H1 (cell line): ENCODE results near the gene QRICH2. TPM values are rescaled to one million over a fixed set of nuclear protein-coding genes. Genes with fewer than 3 reads are reported as not detected.

Experiments used
- CTCF ChIA-PET: fragments of 300-600 bp; sonication (Branson Sonifier 250); formaldehyde crosslinking; loops from one replicate; lab custom pipeline; 2021; ENCODE audit not compliant: partially characterized antibody; lab: Charles Lee
- POLR2A ChIA-PET: fragments of 300-600 bp; sonication (Branson Sonifier 250); formaldehyde crosslinking; loops from one replicate; lab custom pipeline; 2021; ENCODE audit warnings: inconsistent platforms; ENCODE audit not compliant: partially characterized antibody; lab: Charles Lee
- DNase-seq, 2 experiments: peaks; one replicate each; pipeline versions ENCODE4 v3.0.0 to v3.0.0-alpha.2; 2010 to 2022; ENCODE audit warnings: low spot score in 2 of 2, low read depth in 1 of 2, mixed read lengths in 1 of 2
- FAIRE-seq: peaks from 2 replicates; lab custom pipeline; 2011; peaks lifted over from hg19 to GRCh38; lab: Jason Lieb, UNC
- H2AFZ ChIP-seq: 2 replicates; pipeline ENCODE4 v1.8.1; 2012; ENCODE audit warnings: low read length, inconsistent platforms
- H2AK5ac ChIP-seq: 2 replicates; pipeline ENCODE4 v1.6.1; 2013; ENCODE audit warnings: low read depth, low read length
- H2BK120ac ChIP-seq: replicated peaks from 2 replicates; pipeline ENCODE3; 2013; ENCODE audit warnings: low read depth, low read length, inconsistent platforms
- H2BK12ac ChIP-seq: 2 replicates; pipeline ENCODE4 v1.6.1; 2013; ENCODE audit warnings: low read depth, low read length
- H2BK15ac ChIP-seq: 2 replicates; pipeline ENCODE4 v1.6.1; 2013; ENCODE audit warnings: low read length
- H2BK20ac ChIP-seq: 2 replicates; pipeline ENCODE4 v1.6.1; 2013; ENCODE audit warnings: low read length
- H2BK5ac ChIP-seq: 2 replicates; pipeline ENCODE4 v1.6.1; 2013; ENCODE audit warnings: low read depth, low read length
- H3K14ac ChIP-seq: 2 replicates; pipeline ENCODE4 v1.6.1; 2013; ENCODE audit warnings: inconsistent platforms; ENCODE audit not compliant: insufficient read length
- H3K18ac ChIP-seq: 2 replicates; pipeline ENCODE4 v1.6.1; 2013; ENCODE audit warnings: low read length; ENCODE audit errors: extremely low read depth
- H3K23ac ChIP-seq: 2 replicates; pipeline ENCODE4 v1.6.1; 2013; ENCODE audit warnings: inconsistent platforms; ENCODE audit not compliant: insufficient read length
- H3K23me2 ChIP-seq: 2 replicates; pipeline ENCODE4 v1.6.1; 2013; ENCODE audit warnings: low read depth, low read length
- H3K27ac ChIP-seq: 2 replicates; pipeline ENCODE4 v1.6.1; 2011; ENCODE audit warnings: low read depth, low read length, inconsistent platforms
- H3K27me3 ChIP-seq, 4 experiments: replicated peaks in 1 of 4; 1 replicate in 1 of 4; 2 replicates in 3 of 4; pipeline versions ENCODE4 v1.6.1 to v1.8.1; 2011 to 2013; ENCODE audit warnings: low read length in 3 of 4, mild to moderate bottlenecking in 3 of 4, inconsistent platforms in 2 of 4, mixed read lengths in 2 of 4, moderate library complexity in 1 of 4; ENCODE audit not compliant: control insufficient read depth in 3 of 4, insufficient read depth in 3 of 4; ENCODE audit errors: extremely low read depth in 1 of 4
- H3K36me3 ChIP-seq, 4 experiments: 2 replicates each; pipeline versions ENCODE4 v1.6.1 to v1.8.1; 2011 to 2013; ENCODE audit warnings: mild to moderate bottlenecking in 4 of 4, low read length in 3 of 4, moderate library complexity in 2 of 4, control low read depth in 1 of 4, inconsistent platforms in 1 of 4; ENCODE audit not compliant: insufficient read depth in 4 of 4, control insufficient read depth in 2 of 4
- H3K4ac ChIP-seq: replicated peaks from 2 replicates; pipeline ENCODE3; 2013; ENCODE audit warnings: low read length, low read depth, mixed read lengths, inconsistent platforms; ENCODE audit not compliant: insufficient read length
- H3K4me1 ChIP-seq, 4 experiments: replicated peaks in 1 of 4; 1 replicate in 1 of 4; 2 replicates in 3 of 4; pipeline versions ENCODE4 v1.6.1 to v1.8.1; 2011 to 2013; ENCODE audit warnings: low read length in 3 of 4, inconsistent platforms in 2 of 4, mixed read lengths in 1 of 4; ENCODE audit not compliant: insufficient read depth in 4 of 4, control insufficient read depth in 3 of 4
- H3K4me2 ChIP-seq, 2 experiments: 2 replicates each; pipeline versions ENCODE4 v1.6.1 to v1.8.1; 2011 to 2013; ENCODE audit warnings: low read depth in 2 of 2, low read length in 2 of 2, control low read depth in 1 of 2, inconsistent platforms in 1 of 2, mild to moderate bottlenecking in 1 of 2; ENCODE audit not compliant: insufficient read depth in 1 of 2
- H3K4me3 ChIP-seq, 4 experiments: fragments of 200-600, 300-600 bp in 1 of 4; sonication (generic), shearing (Covaris generic), sonication (Bioruptor Twin) in 1 of 4; 2 replicates each; pipeline versions ENCODE4 v1.5.1 to v1.8.1; 2011 to 2016; ENCODE audit warnings: low read length in 4 of 4, low read depth in 3 of 4, control low read depth in 2 of 4, inconsistent platforms in 2 of 4, mild to moderate bottlenecking in 2 of 4, mixed read lengths in 1 of 4, moderate library complexity in 1 of 4; ENCODE audit not compliant: insufficient read depth in 2 of 4; ENCODE audit errors: extremely low read depth in 1 of 4
- H3K56ac ChIP-seq: replicated peaks from 2 replicates; pipeline ENCODE3; 2013; ENCODE audit warnings: low read depth, mild to moderate bottlenecking, mixed read lengths, low read length, inconsistent platforms; ENCODE audit not compliant: insufficient read length
- H3K79me1 ChIP-seq: 2 replicates; pipeline ENCODE4 v1.6.1; 2013; ENCODE audit warnings: low read depth, low read length, control low read depth
- H3K79me2 ChIP-seq, 2 experiments: 2 replicates each; pipeline versions ENCODE4 v1.6.1 to v1.8.1; 2012 to 2013; ENCODE audit warnings: low read length in 2 of 2, mild to moderate bottlenecking in 2 of 2, inconsistent platforms in 1 of 2; ENCODE audit not compliant: insufficient read depth in 2 of 2, control insufficient read depth in 1 of 2
- H3K9ac ChIP-seq, 4 experiments: replicated peaks in 1 of 4; 1 replicate in 1 of 4; 2 replicates in 3 of 4; pipeline versions ENCODE4 v1.6.1 to v1.8.1; 2011 to 2013; ENCODE audit warnings: low read depth in 3 of 4, low read length in 3 of 4, control low read depth in 2 of 4, mild to moderate bottlenecking in 2 of 4, moderate library complexity in 2 of 4, inconsistent platforms in 1 of 4; ENCODE audit errors: extremely low read depth in 1 of 4
- H3K9me3 ChIP-seq, 2 experiments: 2 replicates each; pipeline versions ENCODE4 v1.6.1 to v1.8.1; 2012 to 2013; ENCODE audit warnings: mild to moderate bottlenecking in 2 of 2, moderate library complexity in 2 of 2, control low read depth in 1 of 2, inconsistent platforms in 1 of 2, low read depth in 1 of 2, low read length in 1 of 2, mixed read lengths in 1 of 2; ENCODE audit not compliant: insufficient read depth in 2 of 2
- H4K20me1 ChIP-seq, 2 experiments: replicated peaks in 1 of 2; 2 replicates each; pipeline versions ENCODE3 to v1.8.1; 2011 to 2013; ENCODE audit warnings: inconsistent platforms in 2 of 2, low read length in 2 of 2, mild to moderate bottlenecking in 1 of 2; ENCODE audit not compliant: insufficient read depth in 2 of 2, control insufficient read depth in 1 of 2
- H4K5ac ChIP-seq: 2 replicates; pipeline ENCODE4 v1.6.1; 2013; ENCODE audit warnings: low read length, low read depth, mixed read lengths, inconsistent platforms; ENCODE audit not compliant: insufficient read length
- H4K8ac ChIP-seq: 2 replicates; pipeline ENCODE4 v1.8.0; 2013; ENCODE audit warnings: mild to moderate bottlenecking, moderate library complexity, low read length, inconsistent platforms; ENCODE audit not compliant: insufficient read depth; ENCODE audit errors: extremely low read depth
- H4K91ac ChIP-seq: replicated peaks from 2 replicates; pipeline ENCODE3; 2013; ENCODE audit warnings: low read length, mixed read lengths, inconsistent platforms; ENCODE audit not compliant: insufficient read length
- CBX5 ChIP-seq: fragments of 300-800, 300-1000 bp; sonication (generic); IDR thresholded peaks from 2 replicates; pipeline ENCODE4 v1.7.1; 2016; ENCODE audit warnings: antibody characterized with exemption, low read length, low read depth
- CHD1 ChIP-seq: IDR thresholded peaks from 2 replicates; pipeline ENCODE4 v1.6.1; 2012; ENCODE audit warnings: low read depth, low read length, improper control_type of control experiment
- CTBP2 ChIP-seq: IDR thresholded peaks from 2 replicates; pipeline ENCODE4 v1.7.0; 2011; ENCODE audit warnings: borderline replicate concordance, mild to moderate bottlenecking, moderate library complexity, mixed read lengths, low read length; ENCODE audit not compliant: insufficient read depth, insufficient read length
- EGR1 ChIP-seq: IDR thresholded peaks from 2 replicates; pipeline ENCODE4 v1.6.1; 2011; ENCODE audit warnings: low read depth, low read length, borderline replicate concordance
- HDAC2 ChIP-seq, 2 experiments: fragments of 300-600 bp in 1 of 2; sonication (generic) in 1 of 2; IDR thresholded peaks; 2 replicates each; pipeline ENCODE4 v1.6.1; 2011 to 2012; ENCODE audit warnings: low read depth in 2 of 2, low read length in 2 of 2, mild to moderate bottlenecking in 2 of 2, moderate library complexity in 2 of 2, borderline replicate concordance in 1 of 2, inconsistent platforms in 1 of 2
- JUN ChIP-seq: IDR thresholded peaks from 2 replicates; pipeline ENCODE4 v1.6.1; 2011; ENCODE audit warnings: low read depth, mild to moderate bottlenecking, improper control_type of control experiment, low read length
- KDM4A ChIP-seq: IDR thresholded peaks from one replicate; pipeline ENCODE4 v1.7.1; 2012; ENCODE audit warnings: low read depth, mild to moderate bottlenecking, moderate library complexity, low read length, inconsistent platforms; ENCODE audit not compliant: severe bottlenecking
- NRF1 ChIP-seq: IDR thresholded peaks from 2 replicates; pipeline ENCODE4 v1.6.1; 2011; ENCODE audit warnings: mild to moderate bottlenecking, low read depth, low read length, improper control_type of control experiment
- PHF8 ChIP-seq: fragments of 200-600 bp; sonication (generic); conservative IDR thresholded peaks from 2 replicates; pipeline ENCODE4 v1.7.1; 2012; ENCODE audit warnings: low read depth, mild to moderate bottlenecking, inconsistent platforms, low read length, moderate library complexity
- POLR2A ChIP-seq, 2 experiments: IDR thresholded peaks; 1 replicate in 1 of 2; 2 replicates in 1 of 2; pipeline ENCODE4 v1.6.1; 2011; ENCODE audit warnings: low read depth in 2 of 2, low read length in 2 of 2, mild to moderate bottlenecking in 2 of 2; ENCODE audit errors: control extremely low read depth in 1 of 2
- POLR2AphosphoS5 ChIP-seq: IDR thresholded peaks from 2 replicates; pipeline ENCODE4 v1.6.1; 2011; ENCODE audit warnings: low read depth, low read length
- RXRA ChIP-seq: IDR thresholded peaks from 2 replicates; pipeline ENCODE4 v1.6.1; 2011; ENCODE audit warnings: low read depth, mild to moderate bottlenecking, low read length, moderate library complexity; ENCODE audit not compliant: insufficient read depth
- SUZ12 ChIP-seq: fragments of 200-600 bp; sonication (generic); IDR thresholded peaks from 2 replicates; pipeline ENCODE4 v1.6.1; 2012; ENCODE audit warnings: mild to moderate bottlenecking, inconsistent platforms, low read length, moderate library complexity, mixed read lengths
- YY1 ChIP-seq: IDR thresholded peaks from 2 replicates; pipeline ENCODE4 v1.6.1; 2011; ENCODE audit warnings: low read depth, mild to moderate bottlenecking, low read length
- polyA plus RNA-seq, 7 experiments: library from polyadenylated mRNA; depleted of rRNA in 3 of 7; stranded (reverse) in 5 of 7; unstranded in 2 of 7; fragments of >200 nt in 5 of 7; fragments of 200-250 nt in 2 of 7; gene quantifications; 1 replicate in 5 of 7; 2 replicates in 1 of 7; 4 replicates in 1 of 7; pipeline versions ENCODE4 v1.2.1 to v1.2.3, GENCODE V29; 2011 to 2013; ENCODE audit warnings: missing spikeins in 2 of 7, mixed read lengths in 2 of 7
- total RNA-seq: library from RNA; stranded (reverse); fragmentation: NEBNext Ultra II Directional; extraction: Animal tissue kit (Norgen Biotek cat#: 25700); gene quantifications from 2 replicates; pipeline ENCODE4 v1.2.1, GENCODE V29; 2021
- TF ChIP-seq, protein P1 (sequence below): IDR thresholded peaks from 2 replicates; pipeline ENCODE4 v1.6.1; 2012; ENCODE audit warnings: inconsistent platforms

QRICH2 gene
- total and polyA plus RNA-seq, 2 of the 8 experiments (the other 6 are each of a cell fraction or from before 2014, with no cell fraction given) = 2.8 to 3.8 TPM

DNA sequence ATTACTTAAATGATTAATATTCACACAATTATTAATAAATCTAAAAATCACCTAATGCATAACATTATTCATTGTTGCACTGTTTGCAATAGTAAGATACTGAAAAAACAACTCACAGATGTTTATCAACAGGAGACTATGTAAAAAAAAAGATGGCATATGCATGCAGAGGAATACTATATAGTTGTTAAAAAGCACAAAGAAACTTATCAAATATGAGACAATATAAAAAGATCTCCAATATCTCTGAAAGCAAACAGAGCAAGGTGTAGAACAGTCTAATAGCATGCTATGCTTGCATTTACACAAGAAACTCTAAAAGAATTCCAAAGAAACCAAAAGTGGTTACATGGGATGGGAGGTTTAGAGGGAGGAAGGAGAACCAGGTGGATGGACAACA is 71.5 kb downstream of the QRICH2 start:
- Histone ChIP-seq H3K4me1 (peaks cover 0 to 6% (median 4%) of the 10 kb centered on the region in 4 experiments; a peak in 5 of 7 replicates), H2BK20ac (no peak overlapping the region), H3K27ac (no peak overlapping the region), H4K91ac (no peak overlapping the region), H3K79me1 (no peaks in the 10 kb centered on the region), H3K14ac (no peak overlapping the region), H2BK5ac (no peak overlapping the region), H3K4me2 (no peak overlapping the region), H4K5ac (no peak overlapping the region), H4K8ac (no peak overlapping the region), H3K27me3 (peaks cover 5 to 31% (median 21%) of the 10 kb centered on the region in 4 experiments), H3K9ac (no peak overlapping the region), H2BK12ac (no peak overlapping the region), H2BK120ac (no peak overlapping the region), H3K79me2 (0 out of 4 replicates have a peak, but pooled peaks cover 0 to 2% of the 10 kb centered on the region in 2 experiments), H3K9me3 (no peaks in the 10 kb centered on the region), H3K23me2 (peaks cover 11% of the 10 kb centered on the region), H3K18ac (no peak overlapping the region), H3K56ac (no peak overlapping the region), H3K4ac (no peak overlapping the region), H4K20me1 (no peaks in the 10 kb centered on the region), H3K36me3 (no peaks in the 10 kb centered on the region), H2BK15ac (no peak overlapping the region), H2AFZ (no peak overlapping the region), H2AK5ac (no peak overlapping the region), H3K23ac (no peak overlapping the region), H3K4me3 (no peak overlapping the region)
- POLR2A ChIA-PET = no interaction called here
- CTCF ChIA-PET = interaction anchor here (1.1 to 2.4 kb wide), 2 partner anchors 55 to 156 kb away, joined by 3 to 19 read pairs; no protein-coding TSS in a partner anchor
- DNase-seq (no peak), FAIRE-seq (no peak)
- TF ChIP-seq CHD1 (no peak), POLR2A (IDR thresholded peaks at IDR 0.05; ENCODE audit: control extremely low read depth in 1 of 2, low read depth in 2 of 2, low read length in 2 of 2) (no peak), KDM4A (no peak), PHF8 (no peak), YY1 (no peak), SUZ12 (no peak), RXRA (no peak), POLR2AphosphoS5 (no peak), NRF1 (no peak), EGR1 (no peak), HDAC2 (IDR thresholded peaks at IDR 0.05; ENCODE audit: borderline replicate concordance in 1 of 2, low read depth in 2 of 2, low read length in 2 of 2) (no peak), CTBP2 (no peak), JUN (no peak), CBX5 (no peak)
- TF ChIP-seq, protein P1, sequence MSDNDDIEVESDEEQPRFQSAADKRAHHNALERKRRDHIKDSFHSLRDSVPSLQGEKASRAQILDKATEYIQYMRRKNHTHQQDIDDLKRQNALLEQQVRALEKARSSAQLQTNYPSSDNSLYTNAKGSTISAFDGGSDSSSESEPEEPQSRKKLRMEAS = no peak
